BJ (cell line): ENCODE measurements around the gene ELANE. TPM values are rescaled to one million over a fixed set of nuclear protein-coding genes. Genes with fewer than 3 reads are reported as not detected.
"Not testable (repeated sequence)": the region's sequence is repeated elsewhere in the genome, so short reads cannot be mapped to it uniquely, and the experiment has no call there.

Experiments
- CTCF ChIA-PET: fragments of 350-600 bp; formaldehyde crosslinking; extraction: SDS; loops from one replicate; lab custom pipeline; 2021; ENCODE audit warnings: antibody characterized with exemption, inconsistent platforms; lab: Yijun Ruan, JAX
- POLR2A ChIA-PET: fragments of 300-600 bp; sonication (Branson Sonifier 250); formaldehyde crosslinking; extraction: SDS; loops from one replicate; lab custom pipeline; 2021; ENCODE audit warnings: antibody characterized with exemption; lab: Charles Lee
- DNase-seq: peaks from one replicate; pipeline ENCODE4 v3.0.0-alpha.2; 2011; ENCODE audit warnings: low read depth
- H3K27me3 ChIP-seq: 2 replicates; pipeline ENCODE4 v1.6.0; 2011; ENCODE audit warnings: low read length; ENCODE audit not compliant: control insufficient read depth, insufficient read depth
- H3K36me3 ChIP-seq: 2 replicates; pipeline ENCODE4 v1.5.1; 2011; ENCODE audit warnings: low read length; ENCODE audit not compliant: control insufficient read depth, insufficient read depth
- H3K4me3 ChIP-seq: 2 replicates; pipeline ENCODE4 v1.5.1; 2011; ENCODE audit warnings: low read depth, mild to moderate bottlenecking, control low read depth, low read length
- polyA plus RNA-seq: library from polyadenylated mRNA; depleted of rRNA; stranded (reverse); fragments of >200 nt; gene quantifications from 2 replicates; pipeline ENCODE4 v1.2.3, GENCODE V29; 2011
- TF ChIP-seq, protein P1 (sequence below): IDR thresholded peaks from 2 replicates; pipeline ENCODE4 v1.5.1; 2011; ENCODE audit warnings: low read depth, mild to moderate bottlenecking, control low read depth, inconsistent platforms, low read length, moderate library complexity; ENCODE audit not compliant: insufficient read depth

The ELANE gene
- polyA plus RNA-seq, 1 experiment = 0.12 TPM

- Histone ChIP-seq H3K36me3 (peaks cover 24% of the 10 kb centered on the region), H3K27me3 (no peaks in the 10 kb centered on the region), H3K4me3 (no peak overlapping the region)
- TF ChIP-seq, protein P1, sequence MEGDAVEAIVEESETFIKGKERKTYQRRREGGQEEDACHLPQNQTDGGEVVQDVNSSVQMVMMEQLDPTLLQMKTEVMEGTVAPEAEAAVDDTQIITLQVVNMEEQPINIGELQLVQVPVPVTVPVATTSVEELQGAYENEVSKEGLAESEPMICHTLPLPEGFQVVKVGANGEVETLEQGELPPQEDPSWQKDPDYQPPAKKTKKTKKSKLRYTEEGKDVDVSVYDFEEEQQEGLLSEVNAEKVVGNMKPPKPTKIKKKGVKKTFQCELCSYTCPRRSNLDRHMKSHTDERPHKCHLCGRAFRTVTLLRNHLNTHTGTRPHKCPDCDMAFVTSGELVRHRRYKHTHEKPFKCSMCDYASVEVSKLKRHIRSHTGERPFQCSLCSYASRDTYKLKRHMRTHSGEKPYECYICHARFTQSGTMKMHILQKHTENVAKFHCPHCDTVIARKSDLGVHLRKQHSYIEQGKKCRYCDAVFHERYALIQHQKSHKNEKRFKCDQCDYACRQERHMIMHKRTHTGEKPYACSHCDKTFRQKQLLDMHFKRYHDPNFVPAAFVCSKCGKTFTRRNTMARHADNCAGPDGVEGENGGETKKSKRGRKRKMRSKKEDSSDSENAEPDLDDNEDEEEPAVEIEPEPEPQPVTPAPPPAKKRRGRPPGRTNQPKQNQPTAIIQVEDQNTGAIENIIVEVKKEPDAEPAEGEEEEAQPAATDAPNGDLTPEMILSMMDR = no peak
- ChIA-PET POLR2A (no interaction called here), CTCF (interaction anchor here (1.4 kb wide), 1 partner anchor 16 kb away, joined by 3 read pairs; no protein-coding TSS in a partner anchor)
- DNase-seq = no peak
Observed at GRCh38 chr19:873561-874041, 21.5 kb downstream of the ELANE start.

DNA sequence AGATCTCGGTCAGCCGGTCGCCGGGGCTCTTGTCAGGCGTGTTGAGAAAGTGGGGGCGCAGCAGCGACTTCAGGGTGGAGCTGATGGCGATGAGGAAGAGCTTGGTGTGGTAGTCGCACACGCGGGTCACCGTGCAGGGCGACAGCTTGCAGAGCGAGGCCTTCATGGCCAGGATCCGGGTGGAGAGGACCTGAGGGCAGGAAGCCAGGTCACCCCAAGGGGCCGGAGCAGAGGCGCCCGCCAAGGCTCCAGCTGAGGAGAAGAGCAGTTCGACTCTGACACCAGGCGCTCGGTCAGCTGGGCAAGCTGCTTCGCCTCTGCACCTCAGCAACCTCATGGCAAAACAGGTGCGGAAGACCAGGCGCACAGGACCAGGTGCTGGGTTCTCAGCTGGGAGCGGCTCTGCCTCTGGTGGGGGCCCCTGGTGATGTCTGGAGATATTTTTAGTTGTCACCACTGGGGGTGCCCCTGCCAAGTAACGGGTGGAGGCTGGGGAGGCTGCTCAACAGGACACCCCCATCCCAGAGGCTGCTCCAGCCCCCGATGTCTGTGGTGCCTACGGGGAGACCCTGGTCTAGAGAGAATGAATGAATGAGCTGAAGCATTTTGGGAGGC is 23.3 kb downstream of the ELANE start:
- TF ChIP-seq, protein P1 = no peak
- CTCF ChIA-PET = no interaction called here
- Histone ChIP-seq H3K27me3 (no peaks in the 10 kb centered on the region), H3K36me3 (peaks cover 24% of the 10 kb centered on the region), H3K4me3 (no peak overlapping the region)
- no peak for DNase-seq
- POLR2A ChIA-PET = no interaction called here

- H3K36me3 ChIP-seq = peaks cover 21% of the 10 kb centered on the region
- no peak overlapping the region for H3K4me3 ChIP-seq
- no peaks in the 10 kb centered on the region for H3K27me3 ChIP-seq
- DNase-seq = no peak
- TF ChIP-seq, protein P1 = no peak
- ChIA-PET POLR2A (no interaction called here), CTCF (no interaction called here)
Observed at GRCh38 chr19:876089-876488, 24.0 kb downstream of the ELANE start.

DNA sequence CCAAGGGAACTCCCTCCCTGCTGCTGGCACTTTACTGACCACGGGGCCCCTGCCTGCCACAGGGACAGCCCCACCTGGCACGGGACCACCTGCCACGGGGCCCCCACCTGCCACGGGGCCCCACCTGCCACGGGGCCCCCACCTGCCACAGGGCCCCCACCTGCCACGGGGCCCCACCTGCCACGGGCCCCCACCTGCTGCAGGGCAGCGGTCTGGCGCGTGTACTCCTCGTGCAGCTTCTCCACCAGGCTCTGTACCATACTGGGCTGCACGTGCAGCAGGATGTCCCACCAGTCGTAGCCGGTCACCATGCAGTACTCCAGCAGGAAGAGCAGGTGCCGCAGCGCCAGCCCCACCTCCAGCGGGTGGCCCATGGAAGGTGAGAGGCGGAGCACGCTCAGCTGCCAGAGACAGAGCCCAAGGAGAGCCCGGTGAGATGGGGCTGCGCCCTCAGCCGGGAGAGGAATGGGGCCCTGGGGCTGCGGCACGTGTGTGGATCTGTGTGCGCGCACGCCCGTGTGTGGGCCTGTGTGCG is 24.7 kb downstream of the ELANE start:
- DNase-seq = no peak
- POLR2A ChIA-PET = no interaction called here
- CTCF ChIA-PET = no interaction called here
- TF ChIP-seq, protein P1 = no peak
- H3K27me3 ChIP-seq = no peaks in the 10 kb centered on the region
- no peak overlapping the region for H3K4me3 ChIP-seq
- peaks cover 26% of the 10 kb centered on the region for H3K36me3 ChIP-seq

- H3K27me3 ChIP-seq = not testable (repeated sequence)
Observed at GRCh38 chr19:877992-878660, 26.0 kb downstream of the ELANE start.

DNA sequence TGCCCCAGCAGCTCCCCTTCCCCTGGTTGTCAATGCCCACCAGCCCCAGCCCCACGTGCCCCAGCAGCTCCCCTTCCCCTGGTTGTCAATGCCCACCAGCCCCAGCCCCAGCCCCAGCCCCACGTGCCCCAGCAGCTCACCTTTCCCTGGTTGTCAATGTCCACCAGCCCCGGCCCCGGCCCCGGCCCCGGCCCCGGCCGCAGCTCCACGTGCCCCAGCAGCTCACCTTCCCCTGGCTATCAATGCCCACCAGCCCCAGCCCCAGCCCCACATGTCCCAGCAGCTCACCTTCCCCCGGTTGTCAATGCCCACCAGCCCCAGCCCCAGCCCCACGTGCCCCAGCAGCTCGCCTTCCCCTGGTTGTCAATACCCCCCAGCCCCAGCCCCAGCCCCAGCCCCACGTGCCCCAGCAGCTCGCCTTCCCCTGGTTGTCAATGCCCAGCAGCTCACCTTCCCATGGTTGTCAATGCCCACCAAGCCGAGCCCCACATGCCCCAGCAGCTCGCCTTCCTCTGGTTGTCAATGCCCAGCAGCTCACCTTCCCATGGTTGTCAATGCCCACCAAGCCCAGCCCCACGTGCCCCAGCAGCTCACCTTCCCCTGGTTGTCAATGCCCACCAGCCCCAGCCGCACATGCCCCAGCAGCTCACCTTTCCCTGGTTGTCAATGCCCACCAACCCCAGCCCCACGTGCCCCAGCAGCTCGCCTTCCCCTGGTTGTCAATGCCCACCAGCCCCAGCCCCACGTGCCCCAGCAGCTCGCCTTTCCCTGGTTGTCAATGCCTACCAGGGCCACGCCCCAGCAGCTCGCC is 26.9 kb downstream of the ELANE start:
- H3K27me3 ChIP-seq, POLR2A ChIA-PET, H3K4me3 ChIP-seq, DNase-seq: not testable (repeated sequence)
- CTCF ChIA-PET = interaction anchor here (0.6 to 1.5 kb wide), 6 partner anchors 14 to 108 kb away, joined by 3 to 6 read pairs (median 4); partner anchors contain the start of genes KISS1R, MED16 and RNU6-9
- H3K36me3 ChIP-seq = peaks cover 33% of the 10 kb centered on the region

More at GRCh38 chr19:877992-878660, 26.0 kb downstream of the ELANE start:
- POLR2A ChIA-PET, H3K4me3 ChIP-seq, DNase-seq: not testable (repeated sequence)
- peaks cover 30% of the 10 kb centered on the region for H3K36me3 ChIP-seq
- CTCF ChIA-PET = interaction anchor here (1.5 kb wide), 1 partner anchor 14 kb away, joined by 5 read pairs; no protein-coding TSS in a partner anchor
